GM10248 (cell line): ENCODE data around the gene CACNA1E.

Source experiments
- CTCF ChIA-PET: fragments of 300-600 bp; sonication (Branson Sonifier 250); formaldehyde crosslinking; extraction: SDS; loops from one replicate; lab custom pipeline; 2021; ENCODE audit warnings: antibody characterized with exemption; lab: Yijun Ruan, JAX
- POLR2A ChIA-PET: fragments of 350-650 bp; sonication (Branson Sonifier 250); formaldehyde crosslinking; extraction: SDS; loops from one replicate; lab custom pipeline; 2020; ENCODE audit warnings: antibody characterized with exemption; lab: Yijun Ruan, JAX
- DNase-seq: peaks from one replicate; pipeline ENCODE4 v3.0.0; 2012; ENCODE audit errors: extremely low spot score
- CTCF ChIP-seq: IDR thresholded peaks from 2 replicates; pipeline ENCODE4 v1.5.1; 2012; ENCODE audit warnings: mild to moderate bottlenecking, low read depth; ENCODE audit errors: extremely low read depth, missing control alignments, control extremely low read depth

CACNA1E gene

DNA sequence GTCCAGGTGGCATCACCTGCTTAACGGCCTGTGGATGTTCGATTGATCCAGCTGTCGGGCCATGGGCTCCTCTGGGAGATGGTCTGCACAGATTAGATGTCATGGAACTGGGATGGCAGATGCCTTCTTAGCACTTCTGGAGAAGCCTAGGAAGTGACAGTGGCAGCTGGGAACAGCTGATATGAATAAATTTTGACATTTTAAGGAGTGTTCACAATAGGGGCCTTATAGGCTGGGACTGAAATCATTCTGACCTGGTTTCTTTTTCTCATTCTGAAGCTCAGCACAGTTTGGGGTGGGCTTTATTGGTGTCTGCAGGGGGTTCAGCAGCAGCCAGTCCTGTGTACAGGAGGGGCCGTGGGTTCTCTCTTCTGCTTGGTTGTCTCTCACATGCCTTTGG, 175.3 kb downstream of the CACNA1E start:
- no peak for TF ChIP-seq CTCF
- POLR2A ChIA-PET, result no interaction called here
- CTCF ChIA-PET, result interaction anchor here (1.0 to 2.5 kb wide), 6 partner anchors 8 to 278 kb away, joined by 3 to 12 read pairs (median 4); no protein-coding TSS in a partner anchor
- DNase-seq, result no peak

GRCh38 chr1:181659321-181659957, 176.1 kb downstream of the CACNA1E start:
- POLR2A ChIA-PET, result no interaction called here
- CTCF ChIA-PET, result interaction anchor here (1.0 to 2.5 kb wide), 8 partner anchors 8 to 277 kb away, joined by 3 to 12 read pairs (median 6); no protein-coding TSS in a partner anchor
- TF ChIP-seq CTCF, result no peak
- no peak for DNase-seq

DNA sequence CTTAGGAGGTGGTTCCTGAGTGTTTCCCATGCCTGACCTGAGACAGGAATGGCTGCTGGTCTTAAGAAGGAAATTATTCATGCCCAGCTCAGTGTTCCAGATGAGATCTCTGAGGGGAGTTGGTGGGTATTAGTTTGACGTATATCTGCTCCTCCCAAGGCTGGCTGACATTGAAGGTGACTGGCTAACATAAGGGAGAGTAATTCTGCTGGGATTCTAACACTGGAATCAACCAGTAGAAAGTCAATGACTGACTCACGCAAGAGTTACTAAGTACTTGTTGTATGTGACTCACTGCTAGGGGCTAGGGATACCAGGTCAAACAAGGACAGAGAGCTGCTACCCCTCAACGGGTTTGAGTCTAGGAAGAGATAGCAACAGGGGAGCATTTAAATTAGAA, 177.3 kb downstream of the CACNA1E start:
- no peak for DNase-seq
- no peak for TF ChIP-seq CTCF
- ChIA-PET POLR2A (no interaction called here), CTCF (interaction anchor here (1.0 to 2.2 kb wide), 3 partner anchors 15 to 181 kb away, joined by 3 to 7 read pairs (median 3); no protein-coding TSS in a partner anchor)

GRCh38 chr1:181661569-181661968, 178.3 kb downstream of the CACNA1E start:
- ChIA-PET CTCF (interaction anchor here (1.3 to 2.2 kb wide), 4 partner anchors 16 to 275 kb away, joined by 3 to 7 read pairs (median 4); no protein-coding TSS in a partner anchor), POLR2A (no interaction called here)
- TF ChIP-seq CTCF, result no peak
- DNase-seq, result no peak

- POLR2A ChIA-PET, result no interaction called here
- no peak for TF ChIP-seq CTCF
- CTCF ChIA-PET, result interaction anchor here (0.9 to 1.9 kb wide), 6 partner anchors 9 to 274 kb away, joined by 3 to 5 read pairs (median 4); no protein-coding TSS in a partner anchor
- DNase-seq, result no peak
These were observed 179.3 kb downstream of the CACNA1E start for GRCh38 chr1:181662606-181663005.

GRCh38 chr1:181664543-181664942, 181.2 kb downstream of the CACNA1E start:
- DNase-seq, result no peak
- ChIA-PET CTCF (interaction anchor here (1.3 to 1.7 kb wide), 2 partner anchors 12 to 187 kb away, joined by 3 to 5 read pairs; no protein-coding TSS in a partner anchor), POLR2A (no interaction called here)
- TF ChIP-seq CTCF, result no peak
